HL-60 (cell line): ENCODE measurements around the gene FGF12.
"Not testable (repeated sequence)": the region's sequence is repeated elsewhere in the genome, so short reads cannot be mapped to it uniquely, and the experiment has no call there.

Source experiments
- DNase-seq, 2 experiments: peaks; one replicate each; pipeline ENCODE4 v3.0.0-alpha.2; 2010 to 2020; ENCODE audit warnings: low read depth in 1 of 2, low spot score in 1 of 2
- H3K27ac ChIP-seq: fragments of 250-450 bp; sonication (Bioruptor Pico); replicated peaks from 2 replicates; pipeline ENCODE4 v1.5.1; 2020; ENCODE audit warnings: mild to moderate bottlenecking, moderate library complexity
- H3K27me3 ChIP-seq: fragments of 250-450 bp; sonication (Bioruptor Pico); 2 replicates; pipeline ENCODE4 v1.5.1; 2021; ENCODE audit warnings: mild to moderate bottlenecking, moderate library complexity; ENCODE audit not compliant: insufficient read depth, poor library complexity, severe bottlenecking
- H3K4me3 ChIP-seq: replicated peaks from 2 replicates; pipeline ENCODE4 v1.5.1; 2011; ENCODE audit warnings: mild to moderate bottlenecking, control low read depth, low read length; ENCODE audit not compliant: insufficient read depth
- GABPA ChIP-seq: IDR thresholded peaks from 2 replicates; pipeline ENCODE4 v1.6.1; 2012; ENCODE audit warnings: low read depth
- POLR2AphosphoS5 ChIP-seq: IDR thresholded peaks from 2 replicates; pipeline ENCODE4 v1.6.1; 2012; ENCODE audit warnings: low read depth
- REST ChIP-seq: IDR thresholded peaks from 2 replicates; pipeline ENCODE4 v1.6.1; 2012; ENCODE audit warnings: low read depth; ENCODE audit not compliant: insufficient replicate concordance
- SPI1 ChIP-seq: IDR thresholded peaks from 2 replicates; pipeline ENCODE4 v1.6.1; 2012; ENCODE audit warnings: low read depth, mild to moderate bottlenecking, borderline replicate concordance
- TF ChIP-seq, protein P1 (sequence below): IDR thresholded peaks from one replicate; pipeline ENCODE4 v1.5.1; 2011; ENCODE audit warnings: low read length, control low read depth, inconsistent platforms; ENCODE audit not compliant: insufficient read depth

Gene FGF12

DNA sequence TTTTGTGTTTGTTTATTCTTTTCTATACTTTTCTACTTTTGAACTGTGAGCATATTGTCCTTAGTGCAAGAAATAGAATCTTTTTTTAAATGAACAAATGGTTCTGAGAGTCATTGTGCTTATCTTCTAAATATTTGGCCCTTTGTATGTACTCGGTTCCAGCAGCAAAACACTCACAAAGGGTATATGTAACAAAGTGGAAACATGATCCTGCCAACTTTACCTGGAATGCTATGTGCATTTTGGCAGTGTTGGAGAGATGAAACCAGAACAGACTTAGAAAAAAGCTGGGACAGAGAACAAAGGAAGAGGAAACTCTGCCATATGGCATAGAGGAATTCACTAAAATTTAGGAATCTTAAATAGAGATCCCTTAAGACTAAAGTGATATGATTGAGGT lies 150.1 kb downstream of the FGF12 start:
- no peaks in the 10 kb centered on the region for H3K27me3 ChIP-seq
- H3K4me3 ChIP-seq, result no peak overlapping the region
- H3K27ac ChIP-seq, result no peak overlapping the region
- TF ChIP-seq SPI1, result no peak
- no peak for TF ChIP-seq POLR2AphosphoS5
- TF ChIP-seq GABPA, result no peak
- TF ChIP-seq REST, result no peak
- TF ChIP-seq, protein P1, sequence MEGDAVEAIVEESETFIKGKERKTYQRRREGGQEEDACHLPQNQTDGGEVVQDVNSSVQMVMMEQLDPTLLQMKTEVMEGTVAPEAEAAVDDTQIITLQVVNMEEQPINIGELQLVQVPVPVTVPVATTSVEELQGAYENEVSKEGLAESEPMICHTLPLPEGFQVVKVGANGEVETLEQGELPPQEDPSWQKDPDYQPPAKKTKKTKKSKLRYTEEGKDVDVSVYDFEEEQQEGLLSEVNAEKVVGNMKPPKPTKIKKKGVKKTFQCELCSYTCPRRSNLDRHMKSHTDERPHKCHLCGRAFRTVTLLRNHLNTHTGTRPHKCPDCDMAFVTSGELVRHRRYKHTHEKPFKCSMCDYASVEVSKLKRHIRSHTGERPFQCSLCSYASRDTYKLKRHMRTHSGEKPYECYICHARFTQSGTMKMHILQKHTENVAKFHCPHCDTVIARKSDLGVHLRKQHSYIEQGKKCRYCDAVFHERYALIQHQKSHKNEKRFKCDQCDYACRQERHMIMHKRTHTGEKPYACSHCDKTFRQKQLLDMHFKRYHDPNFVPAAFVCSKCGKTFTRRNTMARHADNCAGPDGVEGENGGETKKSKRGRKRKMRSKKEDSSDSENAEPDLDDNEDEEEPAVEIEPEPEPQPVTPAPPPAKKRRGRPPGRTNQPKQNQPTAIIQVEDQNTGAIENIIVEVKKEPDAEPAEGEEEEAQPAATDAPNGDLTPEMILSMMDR, result no peak
- no peak for DNase-seq

DNA sequence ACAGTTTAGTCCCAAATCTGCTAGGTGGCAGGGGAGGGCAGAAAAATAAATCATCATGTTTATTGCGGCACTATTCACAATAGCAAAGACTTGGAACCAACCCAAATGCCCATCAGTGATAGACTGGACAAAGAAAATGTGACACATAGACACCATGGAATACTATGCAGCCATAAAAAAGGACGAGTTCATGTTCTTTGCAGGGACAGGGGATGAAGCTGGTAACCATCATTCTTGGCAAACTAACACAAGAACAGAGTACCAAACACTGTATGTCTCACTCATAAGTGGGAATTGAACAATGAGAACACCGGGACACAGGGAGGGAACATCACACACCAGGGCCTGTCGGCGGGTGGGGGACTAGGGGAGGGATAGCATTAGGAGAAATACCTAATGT lies 150.6 kb downstream of the FGF12 start:
- DNase-seq, H3K27ac ChIP-seq, H3K4me3 ChIP-seq, H3K27me3 ChIP-seq: not testable (repeated sequence)

DNA sequence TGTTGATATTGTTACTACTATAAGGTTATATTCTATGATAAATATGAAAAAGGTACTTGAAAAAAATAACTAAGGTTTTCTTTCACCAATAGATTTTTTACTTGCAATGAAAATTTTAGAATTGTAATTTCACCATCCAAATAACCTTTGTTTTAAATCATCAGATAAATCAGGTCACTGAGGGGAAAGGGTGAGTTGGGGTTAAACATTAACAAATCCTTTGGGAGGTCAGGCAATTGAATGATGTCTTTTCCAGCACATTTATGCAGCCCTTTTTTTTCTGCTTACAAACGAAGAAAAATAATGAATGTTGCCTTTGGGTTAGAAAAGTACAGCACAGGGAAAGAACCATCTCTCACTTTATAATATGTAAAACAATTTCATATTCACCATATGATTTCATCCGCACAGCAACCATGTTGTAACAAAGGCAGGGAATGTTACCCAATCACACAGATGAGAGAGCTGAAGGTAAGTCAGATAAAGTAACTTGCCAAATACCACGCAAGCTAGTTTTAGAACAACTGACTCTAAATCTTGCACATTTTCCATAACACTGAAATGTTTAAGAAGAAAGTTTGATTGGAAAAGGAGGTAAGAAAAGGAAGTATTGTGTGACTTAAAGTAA lies 151.3 kb downstream of the FGF12 start:
- TF ChIP-seq GABPA (no peak), POLR2AphosphoS5 (no peak)
- TF ChIP-seq, protein P1, result no peak
- H3K4me3 ChIP-seq, result no peak overlapping the region
- H3K27ac ChIP-seq, result no peak overlapping the region
- no peak for DNase-seq
- no peaks in the 10 kb centered on the region for H3K27me3 ChIP-seq

- TF ChIP-seq GABPA (no peak), REST (no peak)
- TF ChIP-seq, protein P1, result no peak
- Histone ChIP-seq H3K27me3 (no peaks in the 10 kb centered on the region), H3K27ac (no peak overlapping the region), H3K4me3 (no peak overlapping the region)
- DNase-seq, result no peak
Observed at GRCh38 chr3:192573240-192573639, 154.1 kb downstream of the FGF12 start.
